Gastrocnemius medialis (tissue), 4 donors: ENCODE measurements around the gene DCHS2. TPM values are rescaled to one million over a fixed set of nuclear protein-coding genes. Genes with fewer than 3 reads are reported as not detected.
A peak's percentile ranks its signal among the peaks of the same experiment; 100 is the strongest.

Experiments used
- ATAC-seq, 2 donors: fragments of 150-250 bp; one replicate each; pipeline ENCODE4 v1.9.1; 2016
- DNase-seq, 2 donors: peaks; one replicate each; pipeline ENCODE4 v3.0.0-alpha.2; 2019
- H3K27ac ChIP-seq, 4 donors: fragments of 200-600 bp; sonication (generic); 1 replicate in 1 of 4; 2 replicates in 3 of 4; pipeline ENCODE4 v1.5.1; 2016 to 2018; ENCODE audit warnings: mild to moderate bottlenecking in 2 of 4, moderate library complexity in 1 of 4
- H3K27me3 ChIP-seq, 3 donors: fragments of 200-600 bp; sonication (generic) in 2 of 3; 1 replicate in 1 of 3; 2 replicates in 2 of 3; pipeline versions ENCODE4 v1.5.1 to v1.6.0; 2016 to 2019; ENCODE audit warnings: mild to moderate bottlenecking in 1 of 3, moderate library complexity in 1 of 3
- H3K36me3 ChIP-seq, 2 donors: fragments of 200-600 bp; sonication (generic) in 1 of 2; one replicate each; pipeline ENCODE4 v1.5.1; 2017 to 2018
- H3K4me1 ChIP-seq, 2 donors: fragments of 200-600 bp; sonication (generic) in 1 of 2; one replicate each; pipeline ENCODE4 v1.5.1; 2016 to 2017; ENCODE audit warnings: mild to moderate bottlenecking in 2 of 2
- H3K4me3 ChIP-seq, 4 donors: fragments of 200-600 bp; sonication (generic) in 3 of 4; 1 replicate in 1 of 4; 2 replicates in 3 of 4; pipeline ENCODE4 v1.5.1; 2016 to 2019; ENCODE audit warnings: mild to moderate bottlenecking in 2 of 4
- H3K9me3 ChIP-seq, 3 donors: fragments of 200-600 bp; sonication (generic) in 2 of 3; 1 replicate in 1 of 3; 2 replicates in 2 of 3; pipeline ENCODE4 v1.5.1; 2016 to 2019
- POLR2A ChIP-seq, 2 donors: fragments of 450-650 bp; IDR thresholded peaks; one replicate each; pipeline ENCODE4 v1.6.1; 2017; ENCODE audit warnings: antibody characterized with exemption in 2 of 2, mild to moderate bottlenecking in 2 of 2, moderate library complexity in 2 of 2
- in situ Hi-C, 4 donors: fragments of 200-750 bp; cut with MboI; loops; one replicate each; pipeline versions ENCODE4 v1.15.0 to v1.8.0; 2017; ENCODE audit warnings: low sequenced_read_pairs in 4 of 4
- intact Hi-C: fragments of 100-400 bp; cut with DNase I; formaldehyde crosslinking; loops from one replicate; pipeline ENCODE4 v1.15.1; 2023; ENCODE audit warnings: low total_unique reads
- total RNA-seq, 4 donors: library from RNA; depleted of rRNA; stranded (reverse); fragments of >200 nt; gene quantifications; one replicate each; pipeline versions ENCODE4 v1.1.0 to v1.2.3, GENCODE V29; 2016
- TF ChIP-seq, protein P1 (sequence below), 5 experiments: fragments of 450-650 bp in 3 of 5; fragments of 200-600 bp in 2 of 5; sonication (generic) in 2 of 5; IDR thresholded peaks in 4 of 5; conservative IDR thresholded peaks in 1 of 5; 1 replicate in 4 of 5; 2 replicates in 1 of 5; pipeline ENCODE4 v1.5.1; 2016 to 2019; ENCODE audit warnings: antibody characterized with exemption in 5 of 5, mild to moderate bottlenecking in 3 of 5, moderate library complexity in 3 of 5

The DCHS2 gene
- total RNA-seq, 4 donors from 2014 or later = under 0.01 to 0.18 (median 0.04) TPM

DNA sequence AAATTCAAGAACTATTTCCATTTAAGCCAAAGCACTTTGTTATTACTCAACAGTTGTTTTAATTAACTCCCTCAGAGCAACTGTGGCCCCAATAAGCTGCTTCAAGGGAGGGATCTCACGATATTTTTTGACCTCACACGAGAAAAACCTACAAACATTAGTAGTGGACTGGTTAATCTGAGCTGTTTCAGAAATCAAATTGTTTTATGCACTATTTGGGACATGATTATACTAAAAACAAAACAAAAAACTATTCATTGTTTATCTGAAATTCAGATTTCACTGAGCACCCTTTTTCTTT is 74.3 kb downstream of the DCHS2 start:
- DNase-seq = no peak
- TF ChIP-seq, protein P1, sequence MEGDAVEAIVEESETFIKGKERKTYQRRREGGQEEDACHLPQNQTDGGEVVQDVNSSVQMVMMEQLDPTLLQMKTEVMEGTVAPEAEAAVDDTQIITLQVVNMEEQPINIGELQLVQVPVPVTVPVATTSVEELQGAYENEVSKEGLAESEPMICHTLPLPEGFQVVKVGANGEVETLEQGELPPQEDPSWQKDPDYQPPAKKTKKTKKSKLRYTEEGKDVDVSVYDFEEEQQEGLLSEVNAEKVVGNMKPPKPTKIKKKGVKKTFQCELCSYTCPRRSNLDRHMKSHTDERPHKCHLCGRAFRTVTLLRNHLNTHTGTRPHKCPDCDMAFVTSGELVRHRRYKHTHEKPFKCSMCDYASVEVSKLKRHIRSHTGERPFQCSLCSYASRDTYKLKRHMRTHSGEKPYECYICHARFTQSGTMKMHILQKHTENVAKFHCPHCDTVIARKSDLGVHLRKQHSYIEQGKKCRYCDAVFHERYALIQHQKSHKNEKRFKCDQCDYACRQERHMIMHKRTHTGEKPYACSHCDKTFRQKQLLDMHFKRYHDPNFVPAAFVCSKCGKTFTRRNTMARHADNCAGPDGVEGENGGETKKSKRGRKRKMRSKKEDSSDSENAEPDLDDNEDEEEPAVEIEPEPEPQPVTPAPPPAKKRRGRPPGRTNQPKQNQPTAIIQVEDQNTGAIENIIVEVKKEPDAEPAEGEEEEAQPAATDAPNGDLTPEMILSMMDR (IDR thresholded peaks at IDR 0.05 in 4 of 5, conservative IDR thresholded peaks at IDR 0.05 in 1 of 5) = no peak
- TF ChIP-seq POLR2A (IDR thresholded peaks at IDR 0.05) = no peak
- H3K4me1 ChIP-seq = peaks cover 0 to 8% of the 10 kb centered on the region in 2 donors
- H3K36me3 ChIP-seq = no peaks in the 10 kb centered on the region
- in situ Hi-C loops (no loop called here), intact Hi-C loops (loop anchor here (10.0 kb wide), 1 partner anchor 77 kb away; the partner anchor contains the start of gene DCHS2)
- peak overlapping the region; percentile 48 to 63 (median 55) for H3K4me3 ChIP-seq
- no peaks in the 10 kb centered on the region for H3K27me3 ChIP-seq
- H3K9me3 ChIP-seq = no peaks in the 10 kb centered on the region
- ATAC-seq = no peak
- H3K27ac ChIP-seq = no peak overlapping the region

DNA sequence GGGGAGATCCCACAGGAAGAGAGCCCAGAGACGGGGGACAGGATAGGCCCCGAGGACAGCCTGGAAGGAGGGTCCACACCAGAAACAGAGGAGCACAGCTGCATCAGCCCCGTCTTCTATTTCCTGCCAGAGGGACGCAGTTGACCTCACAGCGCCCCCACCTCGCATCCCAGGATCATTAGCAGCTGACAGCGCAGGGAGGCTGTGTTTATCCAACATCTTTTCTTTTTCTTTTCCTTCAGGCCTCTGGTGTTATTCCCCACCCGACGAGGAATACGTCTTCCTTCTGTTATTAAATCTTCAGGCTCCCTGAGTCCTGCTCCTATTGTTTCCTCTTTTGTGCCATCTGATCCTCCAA is 75.4 kb downstream of the DCHS2 start:
- DNase-seq (no peak), ATAC-seq (peak; percentile 21 to 36)
- no peaks in the 10 kb centered on the region for H3K36me3 ChIP-seq
- in situ Hi-C loops (no loop called here), intact Hi-C loops (loop anchor here (10.0 kb wide), 1 partner anchor 79 kb away; the partner anchor contains the start of gene DCHS2)
- H3K4me1 ChIP-seq = peaks cover 0 to 8% of the 10 kb centered on the region in 2 donors
- no peaks in the 10 kb centered on the region for H3K27me3 ChIP-seq
- TF ChIP-seq, protein P1 (IDR thresholded peaks at IDR 0.05 in 4 of 5, conservative IDR thresholded peaks at IDR 0.05 in 1 of 5) = no peak
- no peak for TF ChIP-seq POLR2A (IDR thresholded peaks at IDR 0.05)
- H3K4me3 ChIP-seq = peak overlapping the region; percentile 48 to 63 (median 55)
- H3K9me3 ChIP-seq = no peaks in the 10 kb centered on the region
- peak overlapping the region; percentile 14 to 61 (median 46) for H3K27ac ChIP-seq

DNA sequence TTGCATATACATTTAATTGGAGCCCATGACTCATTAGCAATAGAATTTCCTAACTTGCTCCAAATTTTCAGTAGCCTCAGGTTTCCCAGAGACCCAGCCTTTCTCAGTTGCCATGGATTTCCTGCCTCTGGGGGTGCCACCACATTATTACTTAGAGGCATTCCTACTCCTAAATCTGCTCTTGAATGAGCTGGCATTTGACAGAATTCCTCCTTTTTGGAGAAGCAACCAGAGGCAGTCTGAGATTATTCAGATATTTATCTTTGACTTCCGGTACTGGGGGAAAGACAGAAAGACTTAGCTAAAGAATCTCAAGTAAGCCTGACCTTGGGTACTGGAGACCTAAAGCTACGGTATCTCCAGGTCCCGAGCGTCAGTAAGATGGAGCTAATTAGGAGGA is 76.3 kb downstream of the DCHS2 start:
- no peak for DNase-seq
- ATAC-seq = no peak
- no peaks in the 10 kb centered on the region for H3K27me3 ChIP-seq
- no peaks in the 10 kb centered on the region for H3K36me3 ChIP-seq
- H3K27ac ChIP-seq = no peak overlapping the region
- TF ChIP-seq, protein P1 (IDR thresholded peaks at IDR 0.05 in 4 of 5, conservative IDR thresholded peaks at IDR 0.05 in 1 of 5) = no peak
- no peak for TF ChIP-seq POLR2A (IDR thresholded peaks at IDR 0.05)
- no peaks in the 10 kb centered on the region for H3K9me3 ChIP-seq
- in situ Hi-C loops (no loop called here), intact Hi-C loops (loop anchor here (10.0 kb wide), 1 partner anchor 79 kb away; the partner anchor contains the start of gene DCHS2)
- H3K4me1 ChIP-seq = peaks cover 0 to 8% of the 10 kb centered on the region in 2 donors
- no peak overlapping the region for H3K4me3 ChIP-seq

DNA sequence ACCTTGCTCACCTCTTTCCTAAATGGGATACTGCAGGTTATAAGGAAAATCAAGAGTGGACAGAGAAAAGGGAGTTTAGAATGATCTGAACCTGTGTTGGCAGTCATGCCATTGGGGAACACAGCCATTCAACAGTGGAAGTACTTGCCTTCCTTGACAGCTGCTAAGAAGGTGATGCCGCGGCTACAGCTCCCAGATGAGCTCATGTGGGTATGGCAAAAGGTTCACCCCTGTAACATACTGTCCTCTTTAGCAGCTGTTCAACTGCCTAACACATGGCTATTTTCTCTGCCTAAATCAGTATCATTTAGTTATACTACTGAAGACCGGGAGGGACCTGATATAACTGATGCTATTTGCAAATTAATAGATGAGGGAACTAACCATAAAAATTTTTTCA is 76.8 kb downstream of the DCHS2 start:
- in situ Hi-C loops (no loop called here), intact Hi-C loops (loop anchor here (10.0 kb wide), 1 partner anchor 80 kb away; the partner anchor contains the start of gene DCHS2)
- no peaks in the 10 kb centered on the region for H3K36me3 ChIP-seq
- H3K4me1 ChIP-seq = peaks cover 0 to 8% of the 10 kb centered on the region in 2 donors
- TF ChIP-seq, protein P1 (IDR thresholded peaks at IDR 0.05 in 4 of 5, conservative IDR thresholded peaks at IDR 0.05 in 1 of 5) = no peak
- TF ChIP-seq POLR2A (IDR thresholded peaks at IDR 0.05) = no peak
- H3K27me3 ChIP-seq = no peaks in the 10 kb centered on the region
- DNase-seq (no peak), ATAC-seq (no peak)
- no peak overlapping the region for H3K4me3 ChIP-seq
- no peaks in the 10 kb centered on the region for H3K9me3 ChIP-seq
- H3K27ac ChIP-seq = no peak overlapping the region

DNA sequence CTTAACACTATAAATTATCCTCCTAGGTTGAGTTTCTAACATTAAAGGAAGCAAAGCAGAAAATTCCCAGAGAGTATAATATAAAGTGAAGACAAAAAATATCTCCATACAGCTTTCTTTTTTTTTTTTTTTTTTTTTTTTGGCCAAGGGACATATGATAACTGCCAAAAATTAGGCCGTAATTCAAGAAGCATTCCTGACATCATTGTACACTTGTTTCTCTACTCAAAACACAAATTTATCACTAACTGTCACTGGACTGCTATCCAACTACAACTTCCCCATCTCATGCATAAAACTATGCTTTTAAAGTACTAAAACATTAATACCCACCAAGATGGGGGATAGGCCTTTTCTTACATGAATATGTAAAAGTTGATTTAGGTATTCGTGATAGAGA is 77.2 kb downstream of the DCHS2 start:
- no peak overlapping the region for H3K4me3 ChIP-seq
- no peaks in the 10 kb centered on the region for H3K36me3 ChIP-seq
- peaks cover 0 to 8% of the 10 kb centered on the region in 2 donors for H3K4me1 ChIP-seq
- H3K9me3 ChIP-seq = no peaks in the 10 kb centered on the region
- ATAC-seq (no peak), DNase-seq (no peak)
- in situ Hi-C loops = no loop called here
- intact Hi-C loops = loop anchor here (10.0 kb wide), 1 partner anchor 80 kb away; the partner anchor contains the start of gene DCHS2
- no peak overlapping the region for H3K27ac ChIP-seq
- TF ChIP-seq, protein P1 (IDR thresholded peaks at IDR 0.05 in 4 of 5, conservative IDR thresholded peaks at IDR 0.05 in 1 of 5) = no peak
- TF ChIP-seq POLR2A (IDR thresholded peaks at IDR 0.05) = no peak
- H3K27me3 ChIP-seq = no peaks in the 10 kb centered on the region
